Measurements from ENCODE around the gene KRTAP9-1. TPM values are rescaled to one million over a fixed set of nuclear protein-coding genes. Genes with fewer than 3 reads are reported as not detected.

The KRTAP9-1 gene
- total and polyA plus RNA-seq, 2 of the 13 experiments (the other 11 are each of a cell fraction or from before 2014, with no cell fraction given) = not detected

- Histone ChIP-seq H3K4me3 (replicated peaks in 1 of 3; ENCODE audit: insufficient read depth in 1 of 3, low read depth in 2 of 3, low read length in 3 of 3) (no peak overlapping the region), H3K9ac (ENCODE audit: insufficient read depth, low read depth, low read length) (no peak overlapping the region), H3K9me3 (ENCODE audit: low read length) (no peaks in the 10 kb centered on the region), H3K27me3 (ENCODE audit: control insufficient read depth in 1 of 2, insufficient read depth in 2 of 2, low read length in 2 of 2) (no peaks in the 10 kb centered on the region; a peak in 1 of 5 replicates), H3K4me1 (ENCODE audit: insufficient read depth, low read length) (no peaks in the 10 kb centered on the region), H2AFZ (ENCODE audit: low read length) (no peak overlapping the region), H3K79me2 (ENCODE audit: insufficient read depth, low read length) (no peaks in the 10 kb centered on the region), H3K27ac (ENCODE audit: extremely low read length, insufficient read depth, low read length) (no peak overlapping the region), H4K20me1 (ENCODE audit: insufficient read depth, low read length) (no peaks in the 10 kb centered on the region), H3K36me3 (replicated peaks in 1 of 2; ENCODE audit: control insufficient read depth in 1 of 2, insufficient read depth in 2 of 2, low read length in 2 of 2) (no peaks in the 10 kb centered on the region), H3K4me2 (ENCODE audit: low read depth, low read length) (no peak overlapping the region)
- FAIRE-seq = no peak
- intact Hi-C loops (cut with micrococcal nuclease; ENCODE audit: unreplicated experiment) (no loop called here), in situ Hi-C loops (cut with HindIII; ENCODE audit: extremely low pct_ligation_motif_present, low pct_unique_long_range_greater_than_20kb) (no loop called here)
- ATAC-seq = no peak
- no peak for DNase-seq (ENCODE audit: low spot score)
- ChIA-PET CTCF (ENCODE audit: low intra/inter-chr PET ratio, low total read pairs) (no interaction called here), POLR2A (no interaction called here)
- 6% methylated on average over 2 of the region's 2 CpGs for WGBS (ENCODE audit: low lambda C conversion rate)
- BruUV-seq (replicated peaks) = no TSS peak
- TF ChIP-seq ZSCAN22 (CRISPR knock-in tag; IDR thresholded peaks at IDR 0.05) = no peak
- no peak for TF ChIP-seq ELF4 (CRISPR knock-in tag; IDR thresholded peaks at IDR 0.05; ENCODE audit: borderline replicate concordance)
- no peak for TF ChIP-seq FIP1L1 (IDR thresholded peaks at IDR 0.05; ENCODE audit: borderline replicate concordance, insufficient read depth, low read depth, low read length)
- no peak for TF ChIP-seq ZNF138 (CRISPR knock-in tag; IDR thresholded peaks at IDR 0.05; ENCODE audit: low read depth)
- TF ChIP-seq NONO (IDR thresholded peaks at IDR 0.05) = no peak
- TF ChIP-seq NONO (CRISPR knock-in tag; conservative IDR thresholded peaks at IDR 0.05) = no peak
- no peak for TF ChIP-seq PATZ1 (CRISPR knock-in tag; IDR thresholded peaks at IDR 0.05)
- TF ChIP-seq ZNF574 (CRISPR knock-in tag; IDR thresholded peaks at IDR 0.05) = no peak
- TF ChIP-seq ZNF788 (CRISPR knock-in tag; IDR thresholded peaks at IDR 0.05; ENCODE audit: borderline replicate concordance) = no peak
- no peak for TF ChIP-seq PREB (CRISPR knock-in tag; IDR thresholded peaks at IDR 0.05)
- TF ChIP-seq KAT2B (IDR thresholded peaks at IDR 0.05; ENCODE audit: borderline replicate concordance, low read depth, low read length) = no peak
- no peak for TF ChIP-seq HNF4G (IDR thresholded peaks at IDR 0.05; ENCODE audit: borderline replicate concordance, low read depth, low read length)
- TF ChIP-seq HNF4G (CRISPR knock-in tag; IDR thresholded peaks at IDR 0.05; ENCODE audit: borderline replicate concordance, low read depth) = no peak
- TF ChIP-seq ZNF512 (CRISPR knock-in tag; IDR thresholded peaks at IDR 0.05) = no peak
- no peak for TF ChIP-seq ETS1 (CRISPR knock-in tag; IDR thresholded peaks at IDR 0.05)
- no peak for TF ChIP-seq TRIM24 (CRISPR knock-in tag; IDR thresholded peaks at IDR 0.05)
- no peak for TF ChIP-seq JUNB (CRISPR knock-in tag; IDR thresholded peaks at IDR 0.05; ENCODE audit: borderline replicate concordance)
These were observed 35.8 kb upstream of the KRTAP9-1 start for GRCh38 chr17:41153856-41154255.
